ENCODE measurements around the gene AMZ1.
"Not testable (repeated sequence)": the region's sequence is repeated elsewhere in the genome, so short reads cannot be mapped to it uniquely, and the experiment has no call there.

AMZ1 gene

GRCh38 chr7:2692543-2692942, 4.5 kb downstream of the AMZ1 start:
- DNase-seq: no peak

GRCh38 chr7:2693420-2694121, 5.6 kb downstream of the AMZ1 start:
- peak; percentile 67 for DNase-seq

- not testable (repeated sequence) for DNase-seq
Measured at GRCh38 chr7:2694122-2694436, 6.1 kb downstream of the AMZ1 start.

GRCh38 chr7:2698581-2699288, 10.7 kb downstream of the AMZ1 start:
- DNase-seq: peak; percentile 55

- no peak for DNase-seq
Measured at GRCh38 chr7:2699289-2699620, 11.3 kb downstream of the AMZ1 start.

- DNase-seq: no peak
Measured at GRCh38 chr7:2700141-2700850, 12.3 kb downstream of the AMZ1 start.

GRCh38 chr7:2701424-2701823, 13.4 kb downstream of the AMZ1 start:
- DNase-seq: no peak

- no peak for DNase-seq
Measured at GRCh38 chr7:2701832-2702593, 14.0 kb downstream of the AMZ1 start.

GRCh38 chr7:2702594-2702957, 14.6 kb downstream of the AMZ1 start:
- DNase-seq: no peak

GRCh38 chr7:2705371-2706096, 17.5 kb downstream of the AMZ1 start:
- DNase-seq: no peak

GRCh38 chr7:2706685-2707126, 18.7 kb downstream of the AMZ1 start:
- DNase-seq: no peak

- DNase-seq: no peak
Measured at GRCh38 chr7:2707481-2707880, 19.5 kb downstream of the AMZ1 start.

GRCh38 chr7:2708041-2708440, 20.0 kb downstream of the AMZ1 start:
- DNase-seq: no peak

- no peak for DNase-seq
Measured at GRCh38 chr7:2708547-2709310, 20.7 kb downstream of the AMZ1 start.

- peak; percentile 76 for DNase-seq
Measured at GRCh38 chr7:2709553-2710285, 21.7 kb downstream of the AMZ1 start.

- peak; percentile 67 for DNase-seq
Measured at GRCh38 chr7:2710286-2710655, 22.3 kb downstream of the AMZ1 start.

- DNase-seq: peak; percentile 48
Measured at GRCh38 chr7:2710901-2711551, 23.0 kb downstream of the AMZ1 start.

- no peak for DNase-seq
Measured at GRCh38 chr7:2711895-2712675, 24.1 kb downstream of the AMZ1 start.

GRCh38 chr7:2713370-2713769, 25.4 kb downstream of the AMZ1 start:
- peak; percentile 33 for DNase-seq

- no peak for DNase-seq
Measured at GRCh38 chr7:2713978-2714377, 26.0 kb downstream of the AMZ1 start.

All from CD4-positive, alpha-beta T cell treated with Interleukin-15 for 1 hour (primary cell).